OCI-LY7 (cell line): ENCODE data around the gene NEUROG1. TPM values are rescaled to one million over a fixed set of nuclear protein-coding genes. Genes with fewer than 3 reads are reported as not detected.

Experiments used
- BruUV-seq: library from RNA; stranded (reverse); fragments of 400-500 nt; replicated peaks from 2 replicates; lab custom pipeline; 2021; lab: Mats Ljungman, UMichigan
- CTCF ChIA-PET: fragments of 300-600 bp; sonication (Branson Sonifier 250); formaldehyde crosslinking; loops from one replicate; lab custom pipeline; 2022; ENCODE audit warnings: antibody characterized with exemption; ENCODE audit not compliant: unreplicated experiment; lab: Charles Lee
- POLR2A ChIA-PET: fragments of 300-600 bp; sonication (Branson Sonifier 250); formaldehyde crosslinking; loops from one replicate; lab custom pipeline; 2022; ENCODE audit warnings: antibody characterized with exemption; lab: Charles Lee
- DNase-seq: peaks from one replicate; pipeline ENCODE4 v3.0.0-alpha.2; 2015; ENCODE audit warnings: low spot score
- H2AFZ ChIP-seq: fragments of 200-600 bp; sonication (generic), shearing (Covaris generic); 2 replicates; pipeline ENCODE4 v1.6.1; 2014; ENCODE audit warnings: mild to moderate bottlenecking, antibody characterized with exemption, low read length, moderate library complexity
- H3K27ac ChIP-seq: fragments of 200-600 bp; sonication (generic); 2 replicates; pipeline ENCODE4 v1.5.1; 2014; ENCODE audit warnings: mixed run types, low read depth, mild to moderate bottlenecking, moderate library complexity, low read length, inconsistent platforms; ENCODE audit not compliant: poor library complexity, severe bottlenecking
- H3K36me3 ChIP-seq: fragments of 200-600 bp; sonication (generic); 2 replicates; pipeline ENCODE4 v1.6.1; 2014; ENCODE audit warnings: mild to moderate bottlenecking, antibody characterized with exemption, low read length, moderate library complexity, mixed read lengths; ENCODE audit not compliant: insufficient read depth
- H3K4me1 ChIP-seq: fragments of 200-600 bp; sonication (generic); 2 replicates; pipeline ENCODE4 v1.5.1; 2014; ENCODE audit warnings: mild to moderate bottlenecking, low read length; ENCODE audit not compliant: insufficient read depth, poor library complexity, severe bottlenecking
- H3K4me2 ChIP-seq: fragments of 200-600 bp; sonication (generic); 2 replicates; pipeline ENCODE4 v1.6.1; 2014; ENCODE audit warnings: mild to moderate bottlenecking, low read length
- H3K4me3 ChIP-seq: fragments of 200-600 bp; sonication (generic); 2 replicates; pipeline ENCODE4 v1.5.1; 2014; ENCODE audit warnings: mild to moderate bottlenecking, low read depth, low read length; ENCODE audit not compliant: poor library complexity, severe bottlenecking
- H3K79me2 ChIP-seq: fragments of 200-600 bp; sonication (generic); 2 replicates; pipeline ENCODE4 v1.6.1; 2016; ENCODE audit warnings: low read depth, mild to moderate bottlenecking, low read length, moderate library complexity, mixed read lengths; ENCODE audit not compliant: insufficient read depth
- H3K9me2 ChIP-seq: fragments of 200-600 bp; sonication (generic); 2 replicates; pipeline ENCODE4 v1.6.1; 2016; ENCODE audit warnings: mild to moderate bottlenecking, low read length, mixed read lengths; ENCODE audit not compliant: insufficient read depth
- H3K9me3 ChIP-seq: fragments of 200-600 bp; sonication (generic); 2 replicates; pipeline ENCODE4 v1.6.1; 2014; ENCODE audit warnings: mild to moderate bottlenecking, mixed run types, low read length, mixed read lengths
- H4K20me1 ChIP-seq: fragments of 200-600 bp; sonication (generic); 2 replicates; pipeline ENCODE4 v1.6.1; 2014; ENCODE audit warnings: mild to moderate bottlenecking, antibody characterized with exemption, low read length, moderate library complexity, mixed read lengths; ENCODE audit not compliant: insufficient read depth
- CTCF ChIP-seq: fragments of 200-600 bp; sonication (generic); conservative IDR thresholded peaks from 2 replicates; pipeline ENCODE4 v1.5.1; 2014; ENCODE audit warnings: mild to moderate bottlenecking, antibody characterized with exemption, low read length, moderate library complexity, mixed read lengths
- EZH2phosphoT487 ChIP-seq: fragments of 200-600 bp; sonication (generic); IDR thresholded peaks from 2 replicates; pipeline ENCODE4 v1.6.1; 2018; ENCODE audit warnings: low read depth, borderline replicate concordance, mild to moderate bottlenecking, mixed run types, antibody characterized with exemption, low read length, moderate library complexity, mixed read lengths
- intact Hi-C: fragments of 100-400 bp; cut with micrococcal nuclease; formaldehyde crosslinking; loops from one replicate; pipeline ENCODE4 v1.10.0; 2022; ENCODE audit not compliant: unreplicated experiment
- total RNA-seq, 2 experiments: library from RNA; depleted of rRNA in 1 of 2; stranded (reverse); fragments of >200 nt in 1 of 2; shearing (Covaris generic) in 1 of 2; gene quantifications; 2 replicates each; pipeline ENCODE4 v1.2.3, GENCODE V29; 2014 to 2022

Gene NEUROG1
- total RNA-seq, 2 experiments from 2014 or later: not detected

- Histone ChIP-seq H2AFZ (no peak overlapping the region), H3K4me1 (no peaks in the 10 kb centered on the region), H3K36me3 (no peaks in the 10 kb centered on the region), H4K20me1 (no peaks in the 10 kb centered on the region), H3K79me2 (no peaks in the 10 kb centered on the region), H3K9me3 (no peaks in the 10 kb centered on the region), H3K27ac (no peak overlapping the region), H3K9me2 (no peaks in the 10 kb centered on the region), H3K4me3 (no peak overlapping the region), H3K4me2 (no peak overlapping the region)
- intact Hi-C loops: no loop called here
- no peak for DNase-seq
- TF ChIP-seq CTCF: no peak
- no peak for TF ChIP-seq EZH2phosphoT487
- CTCF ChIA-PET: no interaction called here
- BruUV-seq: no TSS peak
- POLR2A ChIA-PET: no interaction called here
Measured at GRCh38 chr5:135493406-135494180, 42.2 kb downstream of the NEUROG1 start.

- DNase-seq: no peak
- BruUV-seq: no TSS peak
- TF ChIP-seq EZH2phosphoT487 (no peak), CTCF (no peak)
- Histone ChIP-seq H3K4me1 (no peaks in the 10 kb centered on the region), H3K79me2 (no peaks in the 10 kb centered on the region), H4K20me1 (no peaks in the 10 kb centered on the region), H3K4me2 (no peak overlapping the region), H3K27ac (no peak overlapping the region), H2AFZ (no peak overlapping the region), H3K9me2 (no peaks in the 10 kb centered on the region), H3K9me3 (no peaks in the 10 kb centered on the region), H3K36me3 (no peaks in the 10 kb centered on the region), H3K4me3 (no peak overlapping the region)
- intact Hi-C loops: no loop called here
- CTCF ChIA-PET: no interaction called here
- POLR2A ChIA-PET: no interaction called here
Measured at GRCh38 chr5:135492319-135492626, 43.5 kb downstream of the NEUROG1 start.

GRCh38 chr5:135491552-135492318 lies 44.0 kb downstream of the NEUROG1 start:
- Histone ChIP-seq H3K9me2 (no peaks in the 10 kb centered on the region), H3K79me2 (no peaks in the 10 kb centered on the region), H3K27ac (no peak overlapping the region), H3K4me3 (no peak overlapping the region), H2AFZ (no peak overlapping the region), H3K36me3 (no peaks in the 10 kb centered on the region), H3K9me3 (no peaks in the 10 kb centered on the region), H4K20me1 (no peaks in the 10 kb centered on the region), H3K4me1 (no peaks in the 10 kb centered on the region), H3K4me2 (no peak overlapping the region)
- TF ChIP-seq EZH2phosphoT487: no peak
- no peak for TF ChIP-seq CTCF
- POLR2A ChIA-PET: no interaction called here
- no peak for DNase-seq
- intact Hi-C loops: no loop called here
- no TSS peak for BruUV-seq
- CTCF ChIA-PET: no interaction called here
